DMS79 (cell line): Measurements from ENCODE around the gene AK1.

Source experiments
- DNase-seq: peaks from one replicate; lab custom pipeline; 2025; lab: John Stamatoyannopoulos, UW

Gene AK1, protein sequence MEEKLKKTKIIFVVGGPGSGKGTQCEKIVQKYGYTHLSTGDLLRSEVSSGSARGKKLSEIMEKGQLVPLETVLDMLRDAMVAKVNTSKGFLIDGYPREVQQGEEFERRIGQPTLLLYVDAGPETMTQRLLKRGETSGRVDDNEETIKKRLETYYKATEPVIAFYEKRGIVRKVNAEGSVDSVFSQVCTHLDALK

GRCh38 chr9:127877566-127877998 lies at the start of gene AK1:
Gene AK1, minus strand, starts transcription at chr9:127877675. Its CDS starts 3,058 bp downstream, at chr9:127874617.
- DNase-seq: peak; percentile 38

DNA sequence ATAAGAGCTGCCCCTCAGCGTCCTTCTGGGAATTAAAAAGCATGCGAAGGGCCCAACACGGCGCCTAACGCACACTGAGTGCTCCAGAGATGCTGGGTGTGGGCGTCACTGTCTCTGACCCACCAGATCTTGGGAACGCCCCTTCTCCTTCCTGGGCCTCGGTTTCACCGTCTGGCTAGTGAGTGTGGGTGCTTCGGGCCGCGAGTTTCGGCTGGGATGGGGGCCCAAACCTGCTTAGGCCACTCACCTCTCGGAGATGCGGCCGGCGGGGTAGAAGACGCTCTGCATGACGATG lies 49.4 kb upstream of the AK1 start:
- DNase-seq: no peak

DNA sequence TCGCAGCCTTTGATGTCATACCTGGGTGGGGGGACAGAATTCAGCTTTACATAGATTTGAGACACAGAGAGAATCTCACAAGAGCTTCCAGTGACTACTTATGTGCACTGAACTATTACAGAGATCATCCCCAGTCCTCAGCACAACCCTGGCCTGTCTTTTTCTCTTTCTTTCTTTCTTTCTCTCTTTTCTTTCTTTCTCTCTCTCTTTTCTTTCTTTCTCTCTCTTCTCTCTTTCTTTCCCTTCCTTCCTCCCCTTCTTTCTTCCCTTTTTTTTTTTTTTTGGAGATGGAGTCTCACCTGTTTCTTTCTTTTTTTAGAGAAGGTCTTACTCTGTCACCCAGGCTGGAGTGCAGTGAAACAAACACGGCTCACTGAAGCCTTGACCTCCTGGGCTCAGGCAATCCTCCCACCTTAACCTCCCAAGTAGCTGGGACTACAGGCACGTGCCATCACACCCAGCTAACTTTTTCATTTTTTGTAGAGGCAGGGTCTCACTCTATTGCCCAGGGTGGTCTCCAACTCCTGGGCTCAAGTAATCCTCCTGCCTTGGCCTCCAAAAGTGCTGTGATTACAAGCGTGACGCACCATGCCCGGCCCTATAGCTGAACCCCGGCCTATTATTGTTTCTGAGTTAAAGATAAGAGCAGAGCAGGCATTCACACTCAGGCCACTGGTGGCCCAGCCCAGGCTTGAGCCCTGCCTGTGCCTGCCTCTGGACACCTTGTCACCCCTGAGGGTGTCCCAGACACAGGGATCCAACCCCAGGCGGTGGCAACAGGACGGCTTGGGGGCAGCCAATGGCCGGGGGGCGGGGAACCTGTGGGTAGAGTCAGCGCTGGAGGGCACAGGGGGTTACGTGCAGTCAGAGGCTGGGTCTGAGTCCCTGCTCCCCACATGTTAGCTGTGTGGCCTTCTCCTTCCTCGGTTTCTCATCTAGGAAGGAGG lies 48.8 kb upstream of the AK1 start:
- no peak for DNase-seq

- no peak for DNase-seq
Observed at GRCh38 chr9:127924736-127925444, 47.4 kb upstream of the AK1 start.

DNA sequence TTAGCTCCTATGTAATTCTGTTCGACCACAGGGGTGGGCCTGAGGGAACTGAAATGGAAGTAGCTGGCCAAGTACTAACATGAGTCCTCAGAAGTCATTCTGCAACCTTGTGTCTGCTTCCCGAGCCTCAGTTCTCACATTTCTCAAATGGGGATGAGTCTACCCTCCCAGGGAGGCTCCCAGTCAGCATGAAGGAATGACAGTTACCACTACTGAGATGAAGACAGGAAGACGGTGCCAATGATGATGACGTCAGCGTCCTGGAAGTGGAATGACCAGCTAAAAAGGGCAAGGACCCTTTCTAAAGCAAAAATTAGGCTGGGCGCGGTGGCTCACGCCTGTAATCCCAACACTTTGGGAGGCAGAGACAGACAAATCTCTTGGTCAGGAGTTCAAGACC lies 46.3 kb upstream of the AK1 start:
- no peak for DNase-seq

GRCh38 chr9:127923046-127923445 lies 45.6 kb upstream of the AK1 start:
- no peak for DNase-seq

GRCh38 chr9:127921557-127922120 lies 44.2 kb upstream of the AK1 start:
- DNase-seq: no peak

GRCh38 chr9:127920794-127921193 lies 43.3 kb upstream of the AK1 start:
- no peak for DNase-seq

DNA sequence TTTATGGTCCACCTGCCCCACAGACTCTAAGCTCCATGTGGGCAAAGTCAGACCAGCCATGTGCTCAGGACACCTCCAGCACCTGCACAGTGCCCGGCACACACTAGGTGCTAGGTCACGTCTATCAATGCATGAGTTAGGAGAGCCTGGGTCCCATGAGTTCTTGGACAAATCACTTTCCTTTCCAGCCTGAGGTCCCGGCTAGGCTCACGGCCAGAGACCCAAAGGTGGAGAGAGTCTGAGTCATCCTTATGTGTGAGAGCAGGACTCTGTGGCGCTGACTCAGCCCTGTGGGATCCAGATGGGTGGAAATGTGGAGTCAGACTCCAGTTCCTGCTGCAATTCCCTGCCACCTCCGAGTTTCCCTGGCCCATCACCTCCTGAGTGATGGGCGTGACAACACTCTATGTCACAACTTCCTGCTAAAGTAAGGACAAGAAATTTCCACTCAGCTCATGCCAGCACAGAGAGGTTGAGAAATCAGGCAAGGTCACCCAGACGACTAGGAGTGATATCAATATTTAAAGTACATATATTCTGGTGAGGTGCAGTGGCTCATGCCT lies 41.9 kb upstream of the AK1 start:
- no peak for DNase-seq

DNA sequence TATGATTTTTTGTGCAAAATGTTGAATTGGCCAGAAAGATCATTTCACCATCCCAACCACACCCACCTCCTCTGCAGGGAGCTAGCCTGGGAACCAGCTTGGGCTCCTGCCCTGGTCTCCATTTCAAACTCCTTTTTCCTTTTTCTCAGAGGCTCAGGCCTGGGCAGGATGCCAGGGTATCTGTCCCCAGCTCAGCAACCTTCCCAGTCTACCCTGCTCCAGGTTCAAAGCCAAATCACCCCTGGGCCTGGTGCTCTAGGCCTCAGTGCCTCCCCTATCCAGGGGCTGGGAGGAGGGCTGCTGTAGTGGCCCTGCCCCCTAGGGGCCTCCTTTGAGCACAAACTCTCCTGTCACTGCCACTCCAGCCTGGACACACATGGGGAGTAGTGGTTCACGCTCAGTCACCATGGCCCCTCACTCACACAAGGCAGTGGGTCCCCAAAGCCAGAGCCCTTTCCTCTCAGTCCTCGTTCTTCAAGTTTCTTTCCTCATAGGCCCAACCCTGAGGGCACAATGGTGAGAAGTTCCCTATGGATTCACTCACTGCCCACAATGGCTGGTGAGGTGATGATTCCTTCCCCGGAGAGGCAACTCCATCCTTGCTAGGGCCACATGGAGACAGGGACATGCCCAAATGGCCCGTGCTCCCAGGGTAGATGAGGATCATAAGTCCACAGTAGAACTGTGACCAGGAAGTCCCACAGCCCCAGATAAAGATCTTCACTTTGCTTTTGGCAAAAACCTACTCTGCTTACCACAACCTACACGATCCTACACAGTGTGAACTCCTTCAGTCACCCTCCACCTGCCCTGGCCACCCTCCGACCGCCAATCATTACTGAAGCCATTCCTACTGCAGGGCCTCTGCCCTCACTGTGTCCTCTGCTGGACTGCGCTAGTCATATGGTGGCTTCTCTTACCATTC lies 41.0 kb upstream of the AK1 start:
- DNase-seq: no peak

GRCh38 chr9:127917603-127918002 lies 40.1 kb upstream of the AK1 start:
- DNase-seq: no peak

DNA sequence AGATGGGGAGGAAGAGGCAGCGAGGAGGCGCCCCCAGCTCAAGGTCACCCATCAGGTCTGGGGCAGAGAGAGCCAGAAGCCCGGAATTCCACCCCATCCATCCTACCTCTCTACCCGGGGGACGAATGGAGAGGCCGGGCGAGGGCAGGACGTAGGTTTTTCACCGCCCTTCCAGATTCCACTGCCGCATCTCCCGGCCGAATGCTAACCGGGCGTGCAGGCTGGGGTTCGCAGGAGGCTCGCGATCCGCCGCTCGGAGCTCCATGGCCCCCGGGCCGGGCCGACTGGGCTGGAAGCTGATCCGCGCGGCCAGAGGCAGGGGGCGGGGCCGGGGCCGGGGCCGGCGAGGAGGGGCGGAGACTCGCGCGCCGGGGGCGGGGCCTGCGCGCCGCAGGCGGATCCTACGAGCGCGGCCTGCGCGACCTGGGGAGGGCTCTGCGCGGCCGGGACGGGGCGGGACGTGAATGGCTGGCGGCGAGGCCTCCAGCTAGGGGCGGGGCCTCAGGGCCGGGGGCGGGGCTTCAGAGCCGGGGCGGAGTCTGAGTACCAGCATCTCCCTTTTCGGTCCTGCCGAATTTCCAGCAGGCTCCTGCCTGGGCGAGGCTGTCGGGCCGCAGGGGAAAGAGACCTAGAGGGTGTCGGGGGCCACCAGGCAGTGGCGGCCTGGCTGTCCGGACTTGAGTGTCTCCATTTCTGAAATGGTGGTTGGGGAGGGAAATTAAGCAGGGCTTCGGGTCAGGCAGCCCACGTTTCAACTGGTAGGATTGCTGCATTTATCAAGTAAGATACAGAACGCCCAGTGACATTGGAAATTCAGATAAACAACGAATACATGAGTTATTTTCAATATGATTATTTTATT lies 39.5 kb upstream of the AK1 start, which contains the start of gene ST6GALNAC4:
ST6GALNAC4 (minus strand) TSS at position 322 of the 862 bp plus-strand sequence. CDS start 622 bp downstream, outside the sequence.
- DNase-seq: peak; percentile 47

DNA sequence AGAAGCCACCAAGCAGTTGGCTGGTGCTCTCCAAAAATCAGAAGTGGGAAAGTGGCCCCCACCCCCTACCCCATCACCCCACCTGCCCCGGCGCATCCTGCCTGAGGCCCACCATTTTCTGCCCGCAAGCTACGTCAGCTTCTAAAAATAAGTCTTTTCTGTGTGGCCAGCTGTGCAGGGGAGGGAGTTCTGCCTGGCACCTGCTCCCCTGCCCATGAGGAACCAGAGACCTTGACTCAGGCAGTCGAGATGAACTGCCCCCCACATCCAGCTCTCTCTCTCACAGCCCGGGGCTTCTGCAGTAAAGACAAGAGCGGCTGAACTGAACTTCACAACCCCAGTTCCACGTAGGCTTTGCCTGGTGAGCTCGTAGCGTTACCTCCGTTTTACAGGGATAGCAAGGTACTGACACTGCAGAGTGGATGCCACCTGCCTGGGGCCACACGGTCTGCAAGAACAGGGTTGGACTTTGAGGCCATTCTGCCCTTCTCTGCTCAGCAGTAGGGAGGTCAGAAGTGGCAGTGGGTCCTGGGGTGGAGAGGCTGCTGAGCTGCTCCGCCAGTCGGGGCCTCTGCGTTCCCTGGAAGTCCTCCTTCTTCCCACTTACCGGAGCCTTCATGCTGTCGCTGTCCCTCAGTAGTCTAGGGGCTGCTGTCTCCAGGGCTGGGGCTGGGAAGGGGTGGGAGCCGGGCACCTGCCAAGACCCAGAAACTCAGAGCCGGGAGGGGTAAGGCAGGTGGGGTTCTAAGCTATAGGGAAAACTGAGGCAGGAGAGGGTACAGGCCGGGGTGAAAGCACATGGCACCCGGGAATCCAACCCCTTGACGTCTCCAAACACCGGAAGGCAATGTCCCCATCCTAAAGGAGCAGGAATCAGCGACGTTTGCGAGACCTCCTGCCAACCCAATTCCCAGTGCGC lies 38.6 kb upstream of the AK1 start:
- DNase-seq: no peak

- no peak for DNase-seq
Observed at GRCh38 chr9:127915325-127915752, 37.9 kb upstream of the AK1 start.

- no peak for DNase-seq
Observed at GRCh38 chr9:127913682-127914081, 36.2 kb upstream of the AK1 start.

GRCh38 chr9:127912882-127913281 lies 35.4 kb upstream of the AK1 start:
- peak; percentile 32 for DNase-seq

- DNase-seq: no peak
Observed at GRCh38 chr9:127912296-127912695, 34.8 kb upstream of the AK1 start.

DNA sequence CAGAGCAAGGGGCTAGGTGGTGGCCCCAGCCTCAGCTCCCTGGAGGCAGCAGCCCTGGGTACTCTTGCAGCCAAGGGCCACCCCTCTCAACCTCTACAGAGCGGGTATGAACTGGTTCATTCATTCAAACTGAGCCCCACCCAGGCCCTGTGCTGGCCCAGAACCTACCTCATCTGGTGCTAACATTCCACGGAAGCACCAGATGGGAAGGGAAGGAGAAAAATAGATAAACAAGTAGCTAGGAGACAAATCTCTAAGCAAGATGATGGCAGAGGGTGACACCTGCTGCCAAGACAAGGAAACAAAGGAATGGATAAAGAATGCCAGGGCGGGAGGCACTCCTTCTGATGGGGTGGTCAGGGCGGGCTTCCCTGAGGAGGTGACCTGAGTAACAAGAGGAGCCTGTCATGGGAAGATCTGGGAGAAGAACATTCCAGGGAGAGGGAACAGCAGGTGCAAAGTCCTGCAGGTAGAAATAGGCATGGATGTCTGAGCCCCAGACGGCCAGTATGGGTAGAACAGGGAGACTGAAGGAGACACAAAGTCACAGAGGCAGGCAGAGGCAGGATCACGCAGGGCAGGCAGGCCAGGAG lies 33.2 kb upstream of the AK1 start:
- DNase-seq: no peak
